Keratinocyte (primary cell): ENCODE data around the gene LCORL. TPM values are rescaled to one million over a fixed set of nuclear protein-coding genes. Genes with fewer than 3 reads are reported as not detected.

Experiments used
- DNase-seq: peaks from one replicate; pipeline ENCODE4 v3.0.0-alpha.2; 2011; ENCODE audit warnings: low read depth, missing footprints, low spot score
- FAIRE-seq: peaks from 2 replicates; lab custom pipeline; 2011; peaks lifted over from hg19 to GRCh38; lab: Jason Lieb, UNC
- H2AFZ ChIP-seq: 2 replicates; pipeline ENCODE4 v1.6.0; 2012; ENCODE audit warnings: low read length, control low read depth, inconsistent platforms; ENCODE audit not compliant: control insufficient read depth
- H3K27ac ChIP-seq: 2 replicates; pipeline ENCODE4 v1.5.1; 2011; ENCODE audit warnings: low read length; ENCODE audit not compliant: control insufficient read depth, insufficient read depth
- H3K27me3 ChIP-seq: 3 replicates; pipeline ENCODE4 v1.6.0; 2011; ENCODE audit warnings: low read length; ENCODE audit not compliant: control insufficient read depth, insufficient read depth; ENCODE audit errors: extremely low read depth
- H3K36me3 ChIP-seq, 2 experiments: 2 replicates in 1 of 2; 3 replicates in 1 of 2; pipeline ENCODE4 v1.5.1; 2011; ENCODE audit warnings: low read length in 2 of 2, mild to moderate bottlenecking in 1 of 2; ENCODE audit not compliant: control insufficient read depth in 2 of 2, insufficient read depth in 2 of 2; ENCODE audit errors: extremely low read depth in 1 of 2
- H3K4me1 ChIP-seq: 3 replicates; pipeline ENCODE4 v1.5.1; 2011; ENCODE audit warnings: low read length; ENCODE audit not compliant: control insufficient read depth, insufficient read depth; ENCODE audit errors: extremely low read depth
- H3K4me2 ChIP-seq: 3 replicates; pipeline ENCODE4 v1.6.0; 2011; ENCODE audit warnings: low read depth, low read length; ENCODE audit not compliant: control insufficient read depth, insufficient read depth; ENCODE audit errors: extremely low read depth
- H3K4me3 ChIP-seq, 3 experiments: fragments of 200-600 bp in 1 of 3; sonication (generic) in 1 of 3; 2 replicates in 2 of 3; 3 replicates in 1 of 3; pipeline ENCODE4 v1.5.1; 2011 to 2016; ENCODE audit warnings: low read length in 3 of 3, mild to moderate bottlenecking in 3 of 3, control low read depth in 2 of 3, inconsistent platforms in 1 of 3, low read depth in 1 of 3, mixed read lengths in 1 of 3, mixed run types in 1 of 3, moderate library complexity in 1 of 3; ENCODE audit not compliant: control insufficient read depth in 2 of 3, insufficient read depth in 2 of 3; ENCODE audit errors: extremely low read depth in 1 of 3
- H3K79me2 ChIP-seq: 2 replicates; pipeline ENCODE4 v1.6.0; 2012; ENCODE audit warnings: low read length; ENCODE audit not compliant: control insufficient read depth, insufficient read depth
- H3K9ac ChIP-seq: 3 replicates; pipeline ENCODE4 v1.6.0; 2011; ENCODE audit warnings: low read length; ENCODE audit not compliant: control insufficient read depth, insufficient read depth; ENCODE audit errors: extremely low read depth
- H3K9me1 ChIP-seq: 3 replicates; pipeline ENCODE4 v1.6.0; 2011; ENCODE audit warnings: low read length; ENCODE audit not compliant: control insufficient read depth, insufficient read depth; ENCODE audit errors: extremely low read depth
- H3K9me3 ChIP-seq: 2 replicates; pipeline ENCODE4 v1.5.1; 2012; ENCODE audit warnings: low read depth, low read length; ENCODE audit not compliant: control insufficient read depth
- H4K20me1 ChIP-seq: 3 replicates; pipeline ENCODE4 v1.6.0; 2011; ENCODE audit warnings: low read length; ENCODE audit not compliant: control insufficient read depth, insufficient read depth; ENCODE audit errors: extremely low read depth
- EZH2 ChIP-seq: IDR thresholded peaks from one replicate; pipeline ENCODE4 v1.6.1; 2012; ENCODE audit warnings: inconsistent platforms, mild to moderate bottlenecking, low read length, moderate library complexity
- dilution Hi-C: fragments of 300-500 bp; cut with MboI; formaldehyde crosslinking; loops from one replicate; pipeline ENCODE4 v1.7.0; 2020; ENCODE audit warnings: low sequenced_read_pairs; ENCODE audit not compliant: extremely low pct_ligation_motif_present
- polyA plus RNA-seq, 5 experiments: library from polyadenylated mRNA; depleted of rRNA in 3 of 5; stranded (reverse) in 3 of 5; stranded (forward) in 1 of 5; unstranded in 1 of 5; fragments of >200 nt; gene quantifications; 1 replicate in 1 of 5; 2 replicates in 3 of 5; 3 replicates in 1 of 5; pipeline versions ENCODE4 v1.2.1 to v1.2.3, GENCODE V29; 2011 to 2012; ENCODE audit warnings: missing spikeins in 2 of 5, low read depth in 1 of 5, low replicate concordance in 1 of 5
- TF ChIP-seq, protein P1 (sequence below), 3 experiments: IDR thresholded peaks in 1 of 3; conservative IDR thresholded peaks in 1 of 3; optimal IDR thresholded peaks in 1 of 3; 2 replicates in 2 of 3; 3 replicates in 1 of 3; pipeline versions ENCODE3 to v1.5.1; 2011; ENCODE audit warnings: low read length in 3 of 3, mild to moderate bottlenecking in 3 of 3, moderate library complexity in 2 of 3, control low read depth in 1 of 3, inconsistent platforms in 1 of 3; ENCODE audit not compliant: insufficient read depth in 2 of 3; ENCODE audit errors: extremely low read depth in 1 of 3

LCORL gene
- polyA plus RNA-seq, 1 donor (not counting 4 experiments of a cell fraction or from before 2014, with no cell fraction given), result 3.3 TPM

DNA sequence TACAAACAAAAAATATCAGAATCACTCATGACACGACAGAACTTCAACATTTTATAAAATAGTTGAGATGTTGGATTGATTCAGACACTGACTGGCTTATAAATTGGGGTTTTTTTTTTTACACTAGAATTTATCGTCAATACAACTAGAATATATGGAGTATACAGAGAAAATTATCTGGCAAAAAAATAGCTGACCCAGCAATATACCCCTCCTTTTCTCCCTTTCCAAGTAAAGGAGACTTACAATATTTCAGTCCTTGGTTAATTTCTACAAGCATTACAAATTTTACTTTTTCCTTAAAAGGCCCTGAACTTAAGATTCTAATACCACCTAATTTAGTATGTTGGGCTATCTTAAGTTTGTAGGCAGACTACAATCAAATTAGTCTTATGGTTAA, 76.3 kb downstream of the LCORL start:
- Histone ChIP-seq H2AFZ (no peak overlapping the region), H3K36me3 (no peaks in the 10 kb centered on the region), H4K20me1 (no peaks in the 10 kb centered on the region), H3K27me3 (no peaks in the 10 kb centered on the region), H3K4me2 (no peak overlapping the region), H3K79me2 (no peaks in the 10 kb centered on the region), H3K4me1 (peaks cover 8% of the 10 kb centered on the region), H3K9me3 (no peaks in the 10 kb centered on the region), H3K4me3 (no peak overlapping the region), H3K27ac (no peak overlapping the region), H3K9me1 (no peaks in the 10 kb centered on the region), H3K9ac (no peak overlapping the region)
- FAIRE-seq, result no peak
- dilution Hi-C loops, result no loop called here
- no peak for DNase-seq
- TF ChIP-seq EZH2, result no peak
- TF ChIP-seq, protein P1, sequence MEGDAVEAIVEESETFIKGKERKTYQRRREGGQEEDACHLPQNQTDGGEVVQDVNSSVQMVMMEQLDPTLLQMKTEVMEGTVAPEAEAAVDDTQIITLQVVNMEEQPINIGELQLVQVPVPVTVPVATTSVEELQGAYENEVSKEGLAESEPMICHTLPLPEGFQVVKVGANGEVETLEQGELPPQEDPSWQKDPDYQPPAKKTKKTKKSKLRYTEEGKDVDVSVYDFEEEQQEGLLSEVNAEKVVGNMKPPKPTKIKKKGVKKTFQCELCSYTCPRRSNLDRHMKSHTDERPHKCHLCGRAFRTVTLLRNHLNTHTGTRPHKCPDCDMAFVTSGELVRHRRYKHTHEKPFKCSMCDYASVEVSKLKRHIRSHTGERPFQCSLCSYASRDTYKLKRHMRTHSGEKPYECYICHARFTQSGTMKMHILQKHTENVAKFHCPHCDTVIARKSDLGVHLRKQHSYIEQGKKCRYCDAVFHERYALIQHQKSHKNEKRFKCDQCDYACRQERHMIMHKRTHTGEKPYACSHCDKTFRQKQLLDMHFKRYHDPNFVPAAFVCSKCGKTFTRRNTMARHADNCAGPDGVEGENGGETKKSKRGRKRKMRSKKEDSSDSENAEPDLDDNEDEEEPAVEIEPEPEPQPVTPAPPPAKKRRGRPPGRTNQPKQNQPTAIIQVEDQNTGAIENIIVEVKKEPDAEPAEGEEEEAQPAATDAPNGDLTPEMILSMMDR (optimal IDR thresholded peaks at IDR 0.05 in 1 of 3, IDR thresholded peaks at IDR 0.05 in 1 of 3, conservative IDR thresholded peaks at IDR 0.05 in 1 of 3; ENCODE audit: extremely low read depth in 1 of 3, insufficient read depth in 2 of 3, low read length in 3 of 3), result no peak

DNA sequence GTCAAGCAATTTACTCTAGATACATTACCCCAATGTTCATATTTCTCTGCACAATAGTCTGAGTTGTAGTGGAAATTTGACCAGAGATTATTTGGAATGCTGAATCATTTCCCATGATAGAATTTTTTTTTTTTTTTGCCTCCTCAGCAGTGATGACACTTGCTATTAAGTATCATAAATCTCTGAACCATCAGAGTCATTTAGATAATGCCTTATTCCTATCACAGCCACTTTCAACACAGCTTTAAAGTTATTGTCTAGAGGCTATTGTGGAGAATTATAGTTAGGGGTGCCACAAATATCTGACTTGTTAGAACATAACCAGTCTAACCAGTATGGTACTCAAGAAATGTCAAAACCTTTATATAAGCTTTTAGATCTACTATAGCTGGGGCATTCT, 79.8 kb downstream of the LCORL start:
- H3K4me1 ChIP-seq, result peaks cover 13% of the 10 kb centered on the region
- H3K9me3 ChIP-seq, result no peaks in the 10 kb centered on the region
- no peak overlapping the region for H3K4me3 ChIP-seq
- FAIRE-seq, result no peak
- H3K79me2 ChIP-seq, result no peaks in the 10 kb centered on the region
- no peak overlapping the region for H3K4me2 ChIP-seq
- no peaks in the 10 kb centered on the region for H3K9me1 ChIP-seq
- H2AFZ ChIP-seq, result no peak overlapping the region
- no peak overlapping the region for H3K27ac ChIP-seq
- DNase-seq, result no peak
- dilution Hi-C loops, result no loop called here
- no peaks in the 10 kb centered on the region for H3K27me3 ChIP-seq
- H3K9ac ChIP-seq, result no peak overlapping the region
- TF ChIP-seq, protein P1 (optimal IDR thresholded peaks at IDR 0.05 in 1 of 3, IDR thresholded peaks at IDR 0.05 in 1 of 3, conservative IDR thresholded peaks at IDR 0.05 in 1 of 3; ENCODE audit: extremely low read depth in 1 of 3, insufficient read depth in 2 of 3, low read length in 3 of 3), result no peak
- no peak for TF ChIP-seq EZH2
- H3K36me3 ChIP-seq, result no peaks in the 10 kb centered on the region
- H4K20me1 ChIP-seq, result no peaks in the 10 kb centered on the region
